Measurements from ENCODE around the gene GGT6.
"Not testable (repeated sequence)": the region's sequence is repeated elsewhere in the genome, so short reads cannot be mapped to it uniquely, and the experiment has no call there.

GGT6 gene

GRCh38 chr17:4591529-4591928 is 31.2 kb upstream of the GGT6 start:
- no peak for DNase-seq (ENCODE audit: low read depth)

- DNase-seq (ENCODE audit: low read depth), result no peak
Observed at GRCh38 chr17:4590981-4591453, 30.6 kb upstream of the GGT6 start.

GRCh38 chr17:4590042-4590441 is 29.7 kb upstream of the GGT6 start:
- DNase-seq (ENCODE audit: low read depth), result not testable (repeated sequence)

GRCh38 chr17:4588898-4589625 is 28.7 kb upstream of the GGT6 start:
- DNase-seq (ENCODE audit: low read depth), result no peak

- DNase-seq (ENCODE audit: low read depth), result no peak
Observed at GRCh38 chr17:4588391-4588790, 28.0 kb upstream of the GGT6 start.

GRCh38 chr17:4587803-4588202 is 27.4 kb upstream of the GGT6 start:
- DNase-seq (ENCODE audit: low read depth), result no peak

GRCh38 chr17:4587195-4587594 is 26.8 kb upstream of the GGT6 start:
- no peak for DNase-seq (ENCODE audit: low read depth)

GRCh38 chr17:4586043-4586442 is 25.7 kb upstream of the GGT6 start:
- DNase-seq (ENCODE audit: low read depth), result no peak

GRCh38 chr17:4585638-4585994 is 25.2 kb upstream of the GGT6 start:
- no peak for DNase-seq (ENCODE audit: low read depth)

- DNase-seq (ENCODE audit: low read depth), result no peak
Observed at GRCh38 chr17:4584917-4585637, 24.7 kb upstream of the GGT6 start.

GRCh38 chr17:4584101-4584916 is 23.9 kb upstream of the GGT6 start, which contains the start of gene SMTNL2:
TSS of gene SMTNL2 (plus strand) at chr17:4584529. CDS start at chr17:4584606, 77 bp downstream.
- DNase-seq (ENCODE audit: low read depth), result no peak

GRCh38 chr17:4583782-4584100 is 23.4 kb upstream of the GGT6 start:
- DNase-seq (ENCODE audit: low read depth), result no peak

GRCh38 chr17:4583206-4583605 is 22.8 kb upstream of the GGT6 start:
- no peak for DNase-seq (ENCODE audit: low read depth)

- no peak for DNase-seq (ENCODE audit: low read depth)
Observed at GRCh38 chr17:4582691-4583090, 22.3 kb upstream of the GGT6 start.

- no peak for DNase-seq (ENCODE audit: low read depth)
Observed at GRCh38 chr17:4582101-4582501, 21.7 kb upstream of the GGT6 start.

- no peak for DNase-seq (ENCODE audit: low read depth)
Observed at GRCh38 chr17:4580291-4580690, 19.9 kb upstream of the GGT6 start.

- DNase-seq (ENCODE audit: low read depth), result no peak
Observed at GRCh38 chr17:4579678-4580077, 19.3 kb upstream of the GGT6 start.

- not testable (repeated sequence) for DNase-seq (ENCODE audit: low read depth)
Observed at GRCh38 chr17:4578349-4578748, 18.0 kb upstream of the GGT6 start.

- no peak for DNase-seq (ENCODE audit: low read depth)
Observed at GRCh38 chr17:4577386-4577993, 17.1 kb upstream of the GGT6 start.

- no peak for DNase-seq (ENCODE audit: low read depth)
Observed at GRCh38 chr17:4576729-4577322, 16.4 kb upstream of the GGT6 start.

- DNase-seq (ENCODE audit: low read depth), result no peak
Observed at GRCh38 chr17:4576161-4576558, 15.8 kb upstream of the GGT6 start.

GRCh38 chr17:4574448-4575045 is 14.2 kb upstream of the GGT6 start:
- no peak for DNase-seq (ENCODE audit: low read depth)
